A172 (cell line): ENCODE measurements around the gene TWIST1. TPM values are rescaled to one million over a fixed set of nuclear protein-coding genes. Genes with fewer than 3 reads are reported as not detected.

Experiments used
- DNase-seq: peaks from one replicate; pipeline ENCODE4 v3.0.0-alpha.2; 2015; ENCODE audit warnings: low spot score
- total RNA-seq: library from RNA; depleted of rRNA; stranded (reverse); fragments of >200 nt; shearing (Covaris generic); gene quantifications from 2 replicates; pipeline ENCODE4 v1.2.3, GENCODE V29; 2014

The TWIST1 gene
- total RNA-seq, 1 experiment from 2014 or later = 20.9 TPM

GRCh38 chr7:19113855-19114550 lies 3.4 kb downstream of the TWIST1 start:
- peak; percentile 35 for DNase-seq

- DNase-seq = no peak
These were observed 4.5 kb downstream of the TWIST1 start for GRCh38 chr7:19113002-19113350.

- DNase-seq = no peak
These were observed 5.0 kb downstream of the TWIST1 start for GRCh38 chr7:19112274-19113001.

- no peak for DNase-seq
These were observed 5.8 kb downstream of the TWIST1 start for GRCh38 chr7:19111474-19112273.

- no peak for DNase-seq
These were observed 6.7 kb downstream of the TWIST1 start for GRCh38 chr7:19110776-19111175.

GRCh38 chr7:19110026-19110730 lies 7.3 kb downstream of the TWIST1 start:
- DNase-seq = no peak

GRCh38 chr7:19109000-19109946 lies 8.2 kb downstream of the TWIST1 start:
- no peak for DNase-seq

- peak; percentile 19 for DNase-seq
These were observed 9.9 kb downstream of the TWIST1 start for GRCh38 chr7:19107356-19108146.

- DNase-seq = no peak
These were observed 10.4 kb downstream of the TWIST1 start for GRCh38 chr7:19107081-19107355.

- DNase-seq = no peak
These were observed 11.0 kb downstream of the TWIST1 start for GRCh38 chr7:19106241-19107080.

- DNase-seq = no peak
These were observed 11.9 kb downstream of the TWIST1 start for GRCh38 chr7:19105546-19105945.

- no peak for DNase-seq
These were observed 12.6 kb downstream of the TWIST1 start for GRCh38 chr7:19104811-19105210.

GRCh38 chr7:19102884-19103283 lies 14.6 kb downstream of the TWIST1 start:
- no peak for DNase-seq

- no peak for DNase-seq
These were observed 15.5 kb downstream of the TWIST1 start for GRCh38 chr7:19101909-19102308.

GRCh38 chr7:19101472-19101871 lies 16.0 kb downstream of the TWIST1 start:
- no peak for DNase-seq

GRCh38 chr7:19099924-19100323 lies 17.5 kb downstream of the TWIST1 start:
- DNase-seq = no peak

- no peak for DNase-seq
These were observed 18.2 kb downstream of the TWIST1 start for GRCh38 chr7:19099194-19099593.

GRCh38 chr7:19098510-19098909 lies 18.9 kb downstream of the TWIST1 start:
- DNase-seq = no peak
